ENCODE data around the gene PPIL6.

PPIL6 gene

GRCh38 chr6:109454496-109455436, 14.3 kb upstream of the PPIL6 start:
- TF ChIP-seq CTCF (IDR thresholded peaks at IDR 0.05; ENCODE audit: low read depth, low read length) = no peak
- H3K4me3 ChIP-seq (replicated peaks in 1 of 2; ENCODE audit: low read depth in 2 of 2, low read length in 2 of 2) = peak overlapping the region; percentile 89 to 91
- peak in 1 of 2 donors; percentile 35 for DNase-seq (ENCODE audit: low read depth in 2 of 2)

GRCh38 chr6:109453594-109454495, 13.4 kb upstream of the PPIL6 start:
- H3K4me3 ChIP-seq (replicated peaks in 1 of 2; ENCODE audit: low read depth in 2 of 2, low read length in 2 of 2) = peak overlapping the region; percentile 89 to 91
- TF ChIP-seq CTCF (IDR thresholded peaks at IDR 0.05; ENCODE audit: low read depth, low read length) = no peak
- peak; percentile 51 to 58 for DNase-seq (ENCODE audit: low read depth in 2 of 2)

- no peak for DNase-seq (ENCODE audit: low read depth in 2 of 2)
- TF ChIP-seq CTCF (IDR thresholded peaks at IDR 0.05; ENCODE audit: low read depth, low read length) = no peak
- H3K4me3 ChIP-seq (replicated peaks in 1 of 2; ENCODE audit: low read depth in 2 of 2, low read length in 2 of 2) = no peak overlapping the region
These were observed 12.7 kb upstream of the PPIL6 start for GRCh38 chr6:109453156-109453555.

GRCh38 chr6:109452181-109452580, 11.8 kb upstream of the PPIL6 start:
- H3K4me3 ChIP-seq (replicated peaks in 1 of 2; ENCODE audit: low read depth in 2 of 2, low read length in 2 of 2) = no peak overlapping the region
- no peak for DNase-seq (ENCODE audit: low read depth in 2 of 2)
- no peak for TF ChIP-seq CTCF (IDR thresholded peaks at IDR 0.05; ENCODE audit: low read depth, low read length)

- no peak for TF ChIP-seq CTCF (IDR thresholded peaks at IDR 0.05; ENCODE audit: low read depth, low read length)
- no peak for DNase-seq (ENCODE audit: low read depth in 2 of 2)
- H3K4me3 ChIP-seq (replicated peaks in 1 of 2; ENCODE audit: low read depth in 2 of 2, low read length in 2 of 2) = no peak overlapping the region
These were observed 10.9 kb upstream of the PPIL6 start for GRCh38 chr6:109451376-109451775.

GRCh38 chr6:109450801-109451200, 10.4 kb upstream of the PPIL6 start:
- no peak for TF ChIP-seq CTCF (IDR thresholded peaks at IDR 0.05; ENCODE audit: low read depth, low read length)
- DNase-seq (ENCODE audit: low read depth in 2 of 2) = no peak
- H3K4me3 ChIP-seq (replicated peaks in 1 of 2; ENCODE audit: low read depth in 2 of 2, low read length in 2 of 2) = no peak overlapping the region
